Endothelial cell of umbilical vein (primary cell): Measurements from ENCODE around the gene PRXL2B. TPM values are rescaled to one million over a fixed set of nuclear protein-coding genes. Genes with fewer than 3 reads are reported as not detected.

Experiments
- BruUV-seq: library from RNA; stranded (reverse); fragments of 400-500 nt; replicated peaks from 2 replicates; lab custom pipeline; 2021; lab: Mats Ljungman, UMichigan
- CTCF ChIA-PET: fragments of 300-600, 350-600 bp; sonication (Branson Sonifier 250); formaldehyde crosslinking; loops from one replicate; lab custom pipeline; 2021; ENCODE audit warnings: antibody characterized with exemption, inconsistent platforms; lab: Charles Lee
- POLR2A ChIA-PET: fragments of 300-600, 350-600 bp; sonication (Branson Sonifier 250); formaldehyde crosslinking; loops from one replicate; lab custom pipeline; 2021; ENCODE audit warnings: antibody characterized with exemption, inconsistent platforms; lab: Charles Lee
- DNase-seq: peaks from one replicate; pipeline ENCODE4 v3.0.0-alpha.2; 2011; ENCODE audit warnings: low read depth, low spot score
- FAIRE-seq: peaks from 2 replicates; lab custom pipeline; 2011; peaks lifted over from hg19 to GRCh38; lab: Jason Lieb, UNC
- H2AFZ ChIP-seq: 2 replicates; pipeline ENCODE4 v1.6.0; 2012; ENCODE audit warnings: low read depth, low read length, control low read depth, inconsistent platforms
- H3K27ac ChIP-seq: 2 replicates; pipeline ENCODE4 v1.5.1; 2011; ENCODE audit warnings: low read depth, mild to moderate bottlenecking, control low read depth, low read length, moderate library complexity; ENCODE audit not compliant: insufficient read depth
- H3K27me3 ChIP-seq, 2 experiments: 2 replicates each; pipeline versions ENCODE4 v1.6.0 to v1.6.1; 2011; ENCODE audit warnings: low read length in 2 of 2, mixed read lengths in 1 of 2; ENCODE audit not compliant: control insufficient read depth in 2 of 2, insufficient read depth in 2 of 2
- H3K36me3 ChIP-seq, 2 experiments: 2 replicates in 1 of 2; 3 replicates in 1 of 2; pipeline ENCODE4 v1.5.1; 2011; ENCODE audit warnings: low read length in 2 of 2, mild to moderate bottlenecking in 1 of 2, moderate library complexity in 1 of 2; ENCODE audit not compliant: control insufficient read depth in 2 of 2, insufficient read depth in 2 of 2; ENCODE audit errors: extremely low read depth in 1 of 2
- H3K4me1 ChIP-seq: 3 replicates; pipeline ENCODE4 v1.5.1; 2011; ENCODE audit warnings: mild to moderate bottlenecking, low read length; ENCODE audit not compliant: control insufficient read depth, insufficient read depth; ENCODE audit errors: extremely low read depth
- H3K4me2 ChIP-seq: 2 replicates; pipeline ENCODE4 v1.6.1; 2011; ENCODE audit warnings: low read length, control low read depth, mixed read lengths; ENCODE audit not compliant: insufficient read depth
- H3K4me3 ChIP-seq, 3 experiments: fragments of 200-600 bp in 1 of 3; sonication (generic), shearing (Covaris generic) in 1 of 3; replicated peaks in 1 of 3; 2 replicates each; pipeline ENCODE4 v1.5.1; 2011 to 2016; ENCODE audit warnings: control low read depth in 3 of 3, low read length in 3 of 3, mild to moderate bottlenecking in 2 of 3, inconsistent platforms in 1 of 3, low read depth in 1 of 3, moderate library complexity in 1 of 3; ENCODE audit not compliant: insufficient read depth in 1 of 3
- H3K79me2 ChIP-seq: 2 replicates; pipeline ENCODE4 v1.6.0; 2012; ENCODE audit warnings: low read length, inconsistent platforms; ENCODE audit not compliant: control insufficient read depth, insufficient read depth
- H3K9ac ChIP-seq: replicated peaks from 2 replicates; pipeline ENCODE3; 2011; ENCODE audit warnings: low read length, control low read depth; ENCODE audit not compliant: insufficient read depth; ENCODE audit errors: extremely low read depth
- H3K9me1 ChIP-seq: replicated peaks from 3 replicates; pipeline ENCODE4 v1.6.0; 2011; ENCODE audit warnings: mild to moderate bottlenecking, low read length; ENCODE audit not compliant: control insufficient read depth, insufficient read depth; ENCODE audit errors: extremely low read depth
- H3K9me3 ChIP-seq: replicated peaks from 2 replicates; pipeline ENCODE4 v1.5.1; 2012; ENCODE audit warnings: low read length, inconsistent platforms; ENCODE audit not compliant: control insufficient read depth, insufficient read depth
- H4K20me1 ChIP-seq: replicated peaks from 2 replicates; pipeline ENCODE3; 2011; ENCODE audit warnings: mild to moderate bottlenecking, low read length; ENCODE audit not compliant: control insufficient read depth, insufficient read depth; ENCODE audit errors: extremely low read depth
- CTCF ChIP-seq, 2 donors: IDR thresholded peaks; 1 replicate in 1 of 2; 2 replicates in 1 of 2; pipeline ENCODE4 v1.5.1; 2011; ENCODE audit warnings: low read length in 2 of 2, mild to moderate bottlenecking in 2 of 2, moderate library complexity in 2 of 2, control low read depth in 1 of 2, inconsistent platforms in 1 of 2, low read depth in 1 of 2; ENCODE audit not compliant: insufficient read depth in 1 of 2; ENCODE audit errors: extremely low read depth in 1 of 2
- EZH2 ChIP-seq: IDR thresholded peaks from 2 replicates; pipeline ENCODE4 v1.6.1; 2012; ENCODE audit warnings: borderline replicate concordance, low read depth, mild to moderate bottlenecking, moderate library complexity, low read length, inconsistent platforms; ENCODE audit not compliant: severe bottlenecking
- FOS ChIP-seq: IDR thresholded peaks from 2 replicates; pipeline ENCODE4 v1.6.1; 2011; ENCODE audit warnings: mild to moderate bottlenecking, low read length, moderate library complexity, borderline replicate concordance; ENCODE audit not compliant: insufficient read depth
- GATA2 ChIP-seq: IDR thresholded peaks from 2 replicates; pipeline ENCODE4 v1.7.0; 2011; ENCODE audit warnings: low read depth, mild to moderate bottlenecking, moderate library complexity, mixed read lengths, low read length; ENCODE audit not compliant: insufficient read length, insufficient read depth
- JUN ChIP-seq: IDR thresholded peaks from 2 replicates; pipeline ENCODE4 v1.6.1; 2011; ENCODE audit warnings: borderline replicate concordance, low read depth; ENCODE audit not compliant: insufficient read length, insufficient read depth
- MAX ChIP-seq: IDR thresholded peaks from 2 replicates; pipeline ENCODE4 v1.6.1; 2011; ENCODE audit not compliant: insufficient read depth, insufficient read length
- MYC ChIP-seq: IDR thresholded peaks from one replicate; pipeline ENCODE4 v1.6.1; 2011; ENCODE audit warnings: mild to moderate bottlenecking, low read depth, low read length
- POLR2A ChIP-seq: IDR thresholded peaks from 2 replicates; pipeline ENCODE4 v1.6.1; 2012; ENCODE audit warnings: low read depth, mild to moderate bottlenecking, control low read depth, low read length
- POLR2AphosphoS5 ChIP-seq: IDR thresholded peaks from 2 replicates; pipeline ENCODE4 v1.6.1; 2012; ENCODE audit warnings: low read depth, mild to moderate bottlenecking, control low read depth, low read length, moderate library complexity; ENCODE audit not compliant: insufficient read depth
- dilution Hi-C: fragments of 300-500 bp; cut with MboI; formaldehyde crosslinking; loops from one replicate; pipeline ENCODE4 v1.15.0; 2019; ENCODE audit warnings: low sequenced_read_pairs; ENCODE audit not compliant: extremely low pct_ligation_motif_present
- intact Hi-C: fragments of 100-400 bp; cut with micrococcal nuclease; formaldehyde crosslinking; loops from one replicate; pipeline ENCODE4 v1.10.0; 2022
- polyA plus RNA-seq, 4 experiments: library from polyadenylated mRNA; depleted of rRNA in 3 of 4; stranded (reverse) in 3 of 4; unstranded in 1 of 4; fragments of >200 nt; gene quantifications; 2 replicates each; pipeline versions ENCODE4 v1.2.1 to v1.2.3, GENCODE V29; 2011 to 2012; ENCODE audit warnings: missing spikeins in 1 of 4
- total RNA-seq: library from RNA; stranded (reverse); gene quantifications from 2 replicates; pipeline ENCODE4 v1.2.3, GENCODE V29; 2021

The PRXL2B gene
- total and polyA plus RNA-seq, 2 donors (not counting 3 experiments of a cell fraction or from before 2014, with no cell fraction given): 29.6 to 55.8 TPM

DNA sequence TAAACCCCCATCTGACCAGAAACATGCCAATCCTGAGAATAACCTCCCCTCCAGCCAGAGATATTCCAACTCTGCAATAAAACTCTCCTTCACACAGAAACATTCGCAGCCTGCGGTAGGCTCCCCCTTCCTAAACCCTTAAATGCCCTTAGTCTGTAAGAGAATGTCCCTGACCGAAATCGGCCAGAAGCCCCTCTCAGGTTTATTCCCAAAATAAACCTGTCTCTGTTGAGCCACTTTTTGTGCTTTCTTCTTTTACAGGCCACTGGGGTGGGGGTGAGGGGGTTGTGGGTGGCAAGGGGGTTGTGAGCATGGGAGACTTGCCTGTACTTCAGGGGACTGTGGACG is 4.6 kb downstream of the PRXL2B start:
- no peak overlapping the region for H3K4me2 ChIP-seq
- H2AFZ ChIP-seq: no peak overlapping the region
- intact Hi-C loops (no loop called here), dilution Hi-C loops (no loop called here)
- no peak for FAIRE-seq
- H3K9me1 ChIP-seq: no peaks in the 10 kb centered on the region
- no peak overlapping the region for H3K27ac ChIP-seq
- ChIA-PET POLR2A (no interaction called here), CTCF (no interaction called here)
- peaks cover 3% of the 10 kb centered on the region in 2 experiments for H3K36me3 ChIP-seq
- H3K9me3 ChIP-seq: no peaks in the 10 kb centered on the region
- BruUV-seq: no TSS peak
- no peaks in the 10 kb centered on the region for H4K20me1 ChIP-seq
- H3K79me2 ChIP-seq: peaks cover 5% of the 10 kb centered on the region
- DNase-seq: no peak
- H3K27me3 ChIP-seq: no peaks in the 10 kb centered on the region
- TF ChIP-seq EZH2 (no peak), GATA2 (no peak), FOS (no peak), JUN (no peak), POLR2A (no peak), MAX (no peak), MYC (no peak), POLR2AphosphoS5 (no peak), CTCF (IDR thresholded peaks at IDR 0.05; ENCODE audit: extremely low read depth in 1 of 2, insufficient read depth in 1 of 2, low read depth in 1 of 2, low read length in 2 of 2) (no peak)
- H3K4me3 ChIP-seq: no peak overlapping the region
- H3K9ac ChIP-seq: no peak overlapping the region
- H3K4me1 ChIP-seq: peaks cover 8% of the 10 kb centered on the region
